Adrenal gland (tissue), 12 donors: ENCODE results near the gene GTF2H1. TPM values are rescaled to one million over a fixed set of nuclear protein-coding genes. Genes with fewer than 3 reads are reported as not detected.

Experiments used
- DNase-seq, 7 donors: peaks; one replicate each; pipeline ENCODE4 v3.0.0-alpha.2; 2019 to 2020
- H3K27ac ChIP-seq, 5 donors: fragments of 200-600 bp; sonication (generic) in 4 of 5; 1 replicate in 3 of 5; 2 replicates in 2 of 5; pipeline versions ENCODE4 v1.5.1 to v1.8.0; 2016 to 2020; ENCODE audit warnings: mild to moderate bottlenecking in 1 of 5
- H3K27me3 ChIP-seq: fragments of 200-600 bp; 2 replicates; pipeline ENCODE4 v1.8.0; 2021
- H3K36me3 ChIP-seq, 2 donors: fragments of 200-600 bp; replicated peaks in 1 of 2; 1 replicate in 1 of 2; 2 replicates in 1 of 2; pipeline versions ENCODE4 v1.5.1 to v1.8.0; 2018 to 2022
- H3K4me1 ChIP-seq, 2 donors: fragments of 200-600 bp; replicated peaks in 1 of 2; 1 replicate in 1 of 2; 2 replicates in 1 of 2; pipeline versions ENCODE4 v1.5.1 to v1.8.0; 2018 to 2021
- H3K4me3 ChIP-seq, 4 donors: fragments of 200-600 bp; sonication (generic) in 3 of 4; one replicate each; pipeline ENCODE4 v1.5.1; 2016 to 2018
- H3K9me3 ChIP-seq, 3 donors: fragments of 200-600 bp; sonication (generic) in 1 of 3; replicated peaks in 1 of 3; 1 replicate in 2 of 3; 2 replicates in 1 of 3; pipeline versions ENCODE4 v1.5.1 to v1.8.0; 2016 to 2021
- CTCF ChIP-seq, 6 experiments: fragments of 450-650 bp in 4 of 6; fragments of 200-600 bp in 2 of 6; sonication (generic) in 1 of 6; IDR thresholded peaks; 1 replicate in 5 of 6; 2 replicates in 1 of 6; pipeline versions ENCODE4 v1.5.1 to v1.8.0; 2016 to 2021; ENCODE audit warnings: antibody characterized with exemption in 6 of 6, mild to moderate bottlenecking in 2 of 6, moderate library complexity in 1 of 6
- POLR2A ChIP-seq, 2 donors: fragments of 450-650 bp; IDR thresholded peaks; one replicate each; pipeline ENCODE4 v1.6.1; 2017; ENCODE audit warnings: antibody characterized with exemption in 2 of 2, mild to moderate bottlenecking in 2 of 2, moderate library complexity in 1 of 2
- WGBS, 4 donors: extraction: QIAGEN DNeasy Blood & Tissue Kit in 2 of 4; methylation state at CpG; one replicate each; pipeline versions ENCODE4 v1.1.5 to v1.1.7; 2013 to 2017; 5-methylcytosine and 5-hydroxymethylcytosine counted together
- intact Hi-C, 2 donors: fragments of 100-400 bp; cut with DNase I; formaldehyde crosslinking; loops; one replicate each; pipeline versions ENCODE4 v1.14.1 to v1.15.0; 2022 to 2023
- polyA plus RNA-seq, 3 donors: library from polyadenylated mRNA; stranded (reverse); fragments of 200-250 nt in 2 of 3; fragments of 350-450 nt in 1 of 3; fragmentation: Illumina TruSeq in 1 of 3; extraction: RNeasy Lipid Tissue Mini Kit (QIAGEN cat#74804) in 1 of 3; gene quantifications; one replicate each; pipeline ENCODE4 v1.2.3, GENCODE V29; 2013 to 2014
- total RNA-seq, 9 donors: library from RNA; depleted of rRNA in 4 of 9; stranded (reverse); fragments of >200 nt in 4 of 9; fragments of 120-200 nt in 1 of 9; fragmentation: NEBNext Ultra II Directional in 1 of 9; extraction: Animal tissue kit (Norgen Biotek cat#: 25700) in 1 of 9; gene quantifications; one replicate each; pipeline versions ENCODE4 v1.1.0 to v1.2.4, GENCODE V29; 2013 to 2023
- donor health status: healthy with polysubstance abuse.
- donor health status: Bipolar disorder and iron deficiency.
- donor health status: DM: yes; HTN: yes; CAD: no.
- donor health status: DM: no; HTN: no; CAD: no.
- donor health status: DM: no; HTN: no; CAD: no.
- donor health status: DM: yes; HTN: yes; CAD: no.

The GTF2H1 gene
- total and polyA plus RNA-seq, 12 donors = 18.0 to 86.4 (median 44.4) TPM

GRCh38 chr11:18384157-18384641 is 61.8 kb downstream of the GTF2H1 start:
- WGBS, 4 donors = 0 to 4% (median 1%) methylated on average over 1 to 3 of the region's 3 CpGs

GRCh38 chr11:18390088-18390487 is 67.7 kb downstream of the GTF2H1 start:
- H3K9me3 ChIP-seq = no peaks in the 10 kb centered on the region
- no peaks in the 10 kb centered on the region for H3K36me3 ChIP-seq
- H3K27ac ChIP-seq = no peak overlapping the region
- DNase-seq = no peak
- no peaks in the 10 kb centered on the region for H3K27me3 ChIP-seq
- intact Hi-C loops = loop anchor here in 1 of 2 donors (10.0 kb wide), 1 partner anchor 65 kb away; the partner anchor contains the start of genes GTF2H1 and HPS5
- no peak overlapping the region for H3K4me3 ChIP-seq
- peaks cover 7 to 14% of the 10 kb centered on the region in 2 donors for H3K4me1 ChIP-seq
- TF ChIP-seq CTCF (IDR thresholded peaks at IDR 0.05) (no peak), POLR2A (IDR thresholded peaks at IDR 0.05) (no peak)
- 79 to 94% (median 86%) methylated on average over 3 of the region's 3 CpGs for WGBS, 4 donors

More at GRCh38 chr11:18384157-18384641, 61.8 kb downstream of the GTF2H1 start:
- DNase-seq = peak; percentile 51 to 89 (median 74)
- Histone ChIP-seq H3K27me3 (no peaks in the 10 kb centered on the region), H3K4me3 (peak overlapping the region in 1 of 4 donors; percentile 0), H3K9me3 (no peaks in the 10 kb centered on the region), H3K4me1 (peaks cover 24 to 28% of the 10 kb centered on the region in 2 donors), H3K36me3 (no peaks in the 10 kb centered on the region), H3K27ac (peak overlapping the region; percentile 88 to 96 (median 95))
- intact Hi-C loops = no loop called here
- TF ChIP-seq POLR2A (IDR thresholded peaks at IDR 0.05) (peak in 1 of 2 donors; percentile 57), CTCF (IDR thresholded peaks at IDR 0.05) (no peak)

- intact Hi-C loops = loop anchor here in 1 of 2 donors (10.0 kb wide), 1 partner anchor 68 kb away; the partner anchor contains the start of genes GTF2H1 and HPS5
- Histone ChIP-seq H3K4me1 (peaks cover 14 to 21% of the 10 kb centered on the region in 2 donors), H3K36me3 (peaks cover 0 to 10% of the 10 kb centered on the region in 2 donors), H3K4me3 (no peak overlapping the region), H3K9me3 (no peaks in the 10 kb centered on the region), H3K27ac (peak overlapping the region in 4 of 5 donors; percentile 86 to 99 (median 94)), H3K27me3 (no peaks in the 10 kb centered on the region)
- WGBS, 4 donors = 84 to 98% (median 88%) methylated on average over 4 of the region's 4 CpGs
- TF ChIP-seq POLR2A (IDR thresholded peaks at IDR 0.05) (no peak), CTCF (IDR thresholded peaks at IDR 0.05) (no peak)
- no peak for DNase-seq
These were observed 70.3 kb downstream of the GTF2H1 start for GRCh38 chr11:18392434-18393321.

GRCh38 chr11:18393581-18394274 is 71.4 kb downstream of the GTF2H1 start:
- Histone ChIP-seq H3K9me3 (no peaks in the 10 kb centered on the region), H3K27ac (peak overlapping the region; percentile 86 to 99 (median 94)), H3K27me3 (no peaks in the 10 kb centered on the region), H3K4me3 (peak overlapping the region in 1 of 4 donors; percentile 67), H3K4me1 (peaks cover 14 to 25% of the 10 kb centered on the region in 2 donors), H3K36me3 (peaks cover 0 to 20% of the 10 kb centered on the region in 2 donors)
- TF ChIP-seq POLR2A (IDR thresholded peaks at IDR 0.05) (no peak), CTCF (IDR thresholded peaks at IDR 0.05) (no peak)
- 61 to 63% (median 62%) methylated on average over 22 of the region's 22 CpGs for WGBS, 4 donors
- intact Hi-C loops = loop anchor here in 1 of 2 donors (10.0 kb wide), 1 partner anchor 69 kb away; the partner anchor contains the start of genes GTF2H1 and HPS5
- peak; percentile 58 to 84 (median 76) for DNase-seq
